Activated CD8-positive, alpha-beta memory T cell treated with anti-CD3 and anti-CD28 coated beads, Interleukin-2, amount 50 U/mL, for 4 hours (primary cell): ENCODE data around the gene SEC14L3.
"Not testable (repeated sequence)": the region's sequence is repeated elsewhere in the genome, so short reads cannot be mapped to it uniquely, and the experiment has no call there.

Experiments
- DNase-seq: peaks from one replicate; pipeline ENCODE4 v3.0.0-alpha.2; 2020

SEC14L3 gene

GRCh38 chr22:30485362-30485988 is 13.7 kb upstream of the SEC14L3 start:
- DNase-seq, result peak; percentile 77

GRCh38 chr22:30483169-30483568 is 11.4 kb upstream of the SEC14L3 start:
- DNase-seq, result no peak

- DNase-seq, result no peak
Observed at GRCh38 chr22:30481711-30482110, 9.9 kb upstream of the SEC14L3 start.

- no peak for DNase-seq
Observed at GRCh38 chr22:30479981-30480380, 8.2 kb upstream of the SEC14L3 start.

- no peak for DNase-seq
Observed at GRCh38 chr22:30474683-30475424, 3.0 kb upstream of the SEC14L3 start.

- DNase-seq, result no peak
Observed at GRCh38 chr22:30474121-30474520, 2.3 kb upstream of the SEC14L3 start.

GRCh38 chr22:30472994-30473720 is 1.3 kb upstream of the SEC14L3 start:
- DNase-seq, result no peak

- DNase-seq, result no peak
Observed at GRCh38 chr22:30470655-30471054, 1.2 kb downstream of the SEC14L3 start.

- DNase-seq, result no peak
Observed at GRCh38 chr22:30469165-30469564, 2.7 kb downstream of the SEC14L3 start.

- DNase-seq, result not testable (repeated sequence)
Observed at GRCh38 chr22:30460555-30460954, 11.3 kb downstream of the SEC14L3 start.

GRCh38 chr22:30460147-30460546 is 11.7 kb downstream of the SEC14L3 start:
- DNase-seq, result no peak

- no peak for DNase-seq
Observed at GRCh38 chr22:30459181-30460052, 12.4 kb downstream of the SEC14L3 start.

GRCh38 chr22:30457981-30458380 is 13.8 kb downstream of the SEC14L3 start:
- no peak for DNase-seq

- DNase-seq, result no peak
Observed at GRCh38 chr22:30455075-30455840, 16.6 kb downstream of the SEC14L3 start.

GRCh38 chr22:30453731-30454510 is 17.9 kb downstream of the SEC14L3 start:
- no peak for DNase-seq

GRCh38 chr22:30452861-30453260 is 19.0 kb downstream of the SEC14L3 start:
- no peak for DNase-seq

GRCh38 chr22:30451488-30451887 is 20.3 kb downstream of the SEC14L3 start:
- not testable (repeated sequence) for DNase-seq

GRCh38 chr22:30447656-30448055 is 24.2 kb downstream of the SEC14L3 start:
- DNase-seq, result no peak

GRCh38 chr22:30445438-30446145 is 26.2 kb downstream of the SEC14L3 start:
- no peak for DNase-seq

GRCh38 chr22:30444632-30445437 is 27.0 kb downstream of the SEC14L3 start:
- DNase-seq, result peak; percentile 47
